GM18507 (cell line): Measurements from ENCODE around the gene EDNRA.

Experiments used
- DNase-seq: peaks from one replicate; pipeline ENCODE4 v3.0.0; 2011; ENCODE audit warnings: low read depth; ENCODE audit not compliant: insufficient read length; ENCODE audit errors: extremely low spot score
- FAIRE-seq: peaks from 2 replicates; lab custom pipeline; 2011; peaks lifted over from hg19 to GRCh38; lab: Jason Lieb, UNC

Gene EDNRA

GRCh38 chr4:147493307-147493706 is 12.4 kb downstream of the EDNRA start:
- DNase-seq (no peak), FAIRE-seq (no peak)

- DNase-seq, result no peak
- no peak for FAIRE-seq
Measured at GRCh38 chr4:147494301-147494700, 13.4 kb downstream of the EDNRA start.

GRCh38 chr4:147496500-147496899 is 15.6 kb downstream of the EDNRA start:
- no peak for FAIRE-seq
- no peak for DNase-seq

- FAIRE-seq, result no peak
- DNase-seq, result no peak
Measured at GRCh38 chr4:147498031-147498660, 17.2 kb downstream of the EDNRA start.

- FAIRE-seq (no peak), DNase-seq (no peak)
Measured at GRCh38 chr4:147508346-147508745, 27.4 kb downstream of the EDNRA start.

- DNase-seq (no peak), FAIRE-seq (no peak)
Measured at GRCh38 chr4:147509386-147509785, 28.5 kb downstream of the EDNRA start.

- DNase-seq (no peak), FAIRE-seq (no peak)
Measured at GRCh38 chr4:147510962-147511668, 30.2 kb downstream of the EDNRA start.

- no peak for DNase-seq
- no peak for FAIRE-seq
Measured at GRCh38 chr4:147513091-147513490, 32.2 kb downstream of the EDNRA start.

GRCh38 chr4:147513952-147514351 is 33.1 kb downstream of the EDNRA start:
- no peak for FAIRE-seq
- no peak for DNase-seq

GRCh38 chr4:147515220-147515936 is 34.5 kb downstream of the EDNRA start:
- no peak for FAIRE-seq
- no peak for DNase-seq

GRCh38 chr4:147516133-147516532 is 35.2 kb downstream of the EDNRA start:
- DNase-seq, result no peak
- FAIRE-seq, result no peak

- DNase-seq (no peak), FAIRE-seq (no peak)
Measured at GRCh38 chr4:147518086-147518485, 37.2 kb downstream of the EDNRA start.

GRCh38 chr4:147518846-147519767 is 38.2 kb downstream of the EDNRA start:
- peak; percentile 12 for DNase-seq
- peak; percentile 97 for FAIRE-seq

- FAIRE-seq (no peak), DNase-seq (no peak)
Measured at GRCh38 chr4:147524601-147525000, 43.7 kb downstream of the EDNRA start.

- no peak for FAIRE-seq
- DNase-seq, result no peak
Measured at GRCh38 chr4:147525494-147526271, 44.8 kb downstream of the EDNRA start.

- DNase-seq, result no peak
- no peak for FAIRE-seq
Measured at GRCh38 chr4:147526272-147526654, 45.4 kb downstream of the EDNRA start.

- FAIRE-seq, result no peak
- DNase-seq, result no peak
Measured at GRCh38 chr4:147528054-147528453, 47.2 kb downstream of the EDNRA start.

- DNase-seq (no peak), FAIRE-seq (no peak)
Measured at GRCh38 chr4:147530134-147530533, 49.2 kb downstream of the EDNRA start.

GRCh38 chr4:147530723-147531122 is 49.8 kb downstream of the EDNRA start:
- FAIRE-seq (no peak), DNase-seq (no peak)
